GM18867 (cell line): ENCODE data around the gene GZMH.
"Not testable (repeated sequence)": the region's sequence is repeated elsewhere in the genome, so short reads cannot be mapped to it uniquely, and the experiment has no call there.

Experiments used
- ATAC-seq: cut with Tn5 transposase; IDR thresholded peaks from one replicate; pipeline ENCODE4 v1.9.1; 2021; ENCODE audit warnings: mild to moderate bottlenecking, moderate library complexity; ENCODE audit not compliant: unreplicated experiment

The GZMH gene, protein sequence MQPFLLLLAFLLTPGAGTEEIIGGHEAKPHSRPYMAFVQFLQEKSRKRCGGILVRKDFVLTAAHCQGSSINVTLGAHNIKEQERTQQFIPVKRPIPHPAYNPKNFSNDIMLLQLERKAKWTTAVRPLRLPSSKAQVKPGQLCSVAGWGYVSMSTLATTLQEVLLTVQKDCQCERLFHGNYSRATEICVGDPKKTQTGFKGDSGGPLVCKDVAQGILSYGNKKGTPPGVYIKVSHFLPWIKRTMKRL

DNA sequence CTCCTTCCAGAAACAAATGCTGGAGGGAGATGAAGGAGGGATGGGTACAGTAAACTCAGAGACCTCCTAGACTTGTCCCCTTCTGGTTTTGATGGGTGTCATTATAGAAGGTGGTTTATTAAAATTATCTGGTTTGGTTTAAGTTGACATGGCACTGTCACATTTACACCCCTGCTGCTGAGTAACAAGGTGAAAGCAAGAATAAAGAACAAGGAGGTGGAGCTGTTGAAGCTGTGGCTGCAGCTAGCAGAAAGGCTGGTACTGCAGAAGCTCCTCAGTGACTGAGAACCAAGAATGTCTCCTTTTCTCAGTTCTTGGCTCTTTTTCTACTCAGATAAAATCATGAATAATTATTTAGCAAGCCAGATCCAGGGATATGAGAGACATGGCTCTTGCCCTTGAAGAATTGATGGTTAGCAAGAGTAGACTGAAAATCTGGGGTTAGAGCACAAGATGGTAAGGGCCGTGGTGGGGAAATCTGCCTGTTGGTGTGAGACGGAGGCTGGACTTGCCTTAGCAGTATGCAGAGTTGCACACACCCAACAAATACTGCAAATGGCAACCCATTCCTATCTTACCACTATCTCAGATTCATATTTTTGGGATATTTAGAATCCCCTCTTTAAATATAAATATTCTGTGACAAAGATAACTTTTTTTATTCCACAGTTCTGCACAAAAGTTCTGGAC lies at the start of gene GZMH:
GZMH (minus strand) TSS at position 31 of the 690 bp plus-strand sequence. CDS start 72 bp downstream, outside the sequence.
- peak; percentile 77 for ATAC-seq

DNA sequence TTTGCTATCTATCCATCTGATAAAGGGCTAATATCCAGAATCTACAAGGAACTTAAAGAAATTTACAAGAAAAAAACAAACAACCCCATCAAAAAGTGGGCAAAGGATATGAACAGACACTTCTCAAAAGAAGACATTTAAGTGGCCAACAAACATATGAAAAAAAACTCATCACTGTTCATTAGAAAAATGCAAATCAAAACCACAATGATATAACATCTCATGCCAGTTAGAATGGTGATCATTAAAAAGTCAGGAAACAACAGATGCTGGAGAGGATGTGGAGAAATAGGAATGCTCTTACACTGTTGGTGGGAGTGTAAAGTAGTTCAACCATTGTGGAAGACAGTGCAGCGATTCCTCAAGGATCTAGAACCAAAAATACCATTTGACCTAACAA lies 38.9 kb upstream of the GZMH start:
- not testable (repeated sequence) for ATAC-seq

DNA sequence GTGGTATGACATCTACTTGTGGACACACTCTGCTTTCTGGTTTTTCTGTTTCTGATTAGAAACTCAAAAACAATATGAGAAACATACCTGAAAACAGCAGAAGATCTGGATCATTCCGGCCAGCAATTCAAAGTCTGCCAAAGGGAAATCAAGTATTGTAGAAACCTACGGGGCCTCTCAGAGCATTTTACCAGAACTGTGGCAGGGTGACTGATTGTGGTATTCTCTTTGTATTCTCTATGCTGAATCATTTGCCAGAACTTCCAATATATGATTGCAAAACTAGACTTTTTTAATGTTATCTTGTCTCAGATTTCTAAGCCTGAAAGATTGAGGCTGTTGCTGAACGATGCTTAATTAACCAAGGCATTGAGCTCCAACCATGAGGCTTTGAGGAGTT lies 30.4 kb upstream of the GZMH start:
- no peak for ATAC-seq

DNA sequence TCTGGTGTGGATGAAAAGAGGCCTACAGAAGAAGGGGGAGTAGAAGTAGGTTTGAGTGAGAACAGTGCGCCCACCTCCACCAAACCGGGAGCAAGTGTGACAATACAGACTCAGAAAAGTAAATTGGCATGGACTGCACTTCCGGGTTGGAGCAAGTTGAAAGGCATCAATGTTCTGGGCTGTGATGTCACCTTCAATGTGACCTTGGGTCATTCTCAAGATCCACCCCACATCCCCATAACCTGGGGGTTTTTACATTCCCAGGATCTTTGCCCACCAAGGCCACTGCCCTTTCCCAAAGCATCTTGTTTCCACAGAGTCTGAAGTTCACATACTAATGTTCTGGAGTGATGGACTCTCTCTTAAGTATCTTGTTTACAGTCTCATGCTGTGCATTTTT lies 29.8 kb upstream of the GZMH start:
- ATAC-seq, result no peak

DNA sequence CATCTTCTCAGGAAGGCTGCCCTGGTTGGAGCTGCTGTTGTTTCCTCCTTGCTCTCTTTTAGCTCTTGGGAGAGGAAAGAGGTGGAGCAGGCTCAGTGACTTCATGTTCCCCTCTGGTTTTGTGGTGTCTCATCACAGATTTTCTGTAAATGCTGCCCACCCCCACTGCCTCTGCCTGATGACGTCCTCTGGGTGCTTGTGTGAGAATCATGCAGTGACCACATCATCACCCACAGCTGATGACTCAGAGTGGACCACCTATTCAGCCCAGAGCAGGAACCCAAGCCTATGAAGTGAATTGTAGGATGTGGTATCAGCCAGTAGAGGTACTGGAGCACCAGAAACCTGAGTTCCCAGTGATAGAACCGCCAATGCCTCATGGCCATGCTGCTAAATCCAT lies 24.7 kb upstream of the GZMH start, which contains the start of gene GZMB:
GZMB (minus strand) TSS at position 33 of the 400 bp plus-strand sequence; CDS start at position 3, 30 bp downstream.
- peak; percentile 53 for ATAC-seq

DNA sequence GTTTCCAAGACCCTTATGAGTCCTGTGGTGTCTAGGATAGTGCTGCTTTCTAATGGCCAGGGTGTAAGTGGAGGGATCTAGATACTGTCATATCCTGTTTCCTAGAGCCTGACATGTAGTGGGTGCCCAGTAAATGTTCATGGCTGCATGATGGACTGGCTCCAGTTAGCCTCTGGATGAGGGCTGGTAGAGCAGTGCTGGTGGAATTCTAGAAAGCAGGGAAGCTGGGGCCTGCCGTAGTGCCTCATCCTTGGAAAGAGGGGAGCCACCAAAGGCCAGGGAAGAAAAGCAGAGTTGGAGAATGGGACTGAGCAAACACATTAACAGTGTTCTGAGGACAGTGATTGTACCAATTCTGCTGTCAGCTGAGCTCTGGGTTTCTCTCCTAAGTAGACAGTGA lies 23.9 kb upstream of the GZMH start:
- ATAC-seq, result no peak

DNA sequence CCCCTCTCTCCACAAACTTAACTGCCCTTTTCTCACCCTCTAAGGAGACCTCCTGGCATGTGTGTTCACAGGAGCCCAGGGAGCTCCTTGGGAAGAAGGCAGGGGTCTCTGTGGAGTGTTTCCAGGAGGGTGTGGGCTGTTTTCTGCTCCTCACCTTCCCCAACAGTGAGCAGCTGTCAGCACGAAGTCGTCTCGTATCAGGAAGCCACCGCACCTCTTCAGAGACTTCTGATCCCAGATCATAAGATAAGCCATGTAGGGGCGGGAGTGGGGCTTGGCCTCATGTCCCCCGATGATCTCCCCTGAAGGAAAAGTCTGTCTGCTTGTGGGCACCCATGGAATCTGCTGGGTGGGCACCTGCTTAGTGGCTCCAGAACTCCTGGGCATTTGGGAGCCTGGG lies 23.3 kb upstream of the GZMH start:
- ATAC-seq, result no peak

DNA sequence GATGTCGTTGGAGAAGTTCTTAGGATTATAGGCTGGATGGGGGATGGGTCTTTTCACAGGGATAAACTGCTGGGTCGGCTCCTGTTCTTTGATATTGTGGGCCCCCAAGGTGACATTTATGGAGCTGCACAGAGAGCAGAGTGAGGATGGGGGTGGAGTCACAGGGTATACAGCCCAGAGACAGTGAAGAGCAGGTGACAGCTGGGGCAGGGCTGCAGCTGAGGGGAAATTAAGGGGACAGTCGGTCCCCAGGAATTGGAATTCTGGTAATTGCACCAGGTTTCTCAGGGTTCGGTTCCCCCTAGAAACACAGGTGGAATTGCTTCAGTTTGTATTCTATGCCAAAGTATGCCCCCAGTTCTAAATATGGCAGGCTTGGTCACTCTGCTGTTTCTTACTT lies 22.9 kb upstream of the GZMH start:
- ATAC-seq, result no peak

DNA sequence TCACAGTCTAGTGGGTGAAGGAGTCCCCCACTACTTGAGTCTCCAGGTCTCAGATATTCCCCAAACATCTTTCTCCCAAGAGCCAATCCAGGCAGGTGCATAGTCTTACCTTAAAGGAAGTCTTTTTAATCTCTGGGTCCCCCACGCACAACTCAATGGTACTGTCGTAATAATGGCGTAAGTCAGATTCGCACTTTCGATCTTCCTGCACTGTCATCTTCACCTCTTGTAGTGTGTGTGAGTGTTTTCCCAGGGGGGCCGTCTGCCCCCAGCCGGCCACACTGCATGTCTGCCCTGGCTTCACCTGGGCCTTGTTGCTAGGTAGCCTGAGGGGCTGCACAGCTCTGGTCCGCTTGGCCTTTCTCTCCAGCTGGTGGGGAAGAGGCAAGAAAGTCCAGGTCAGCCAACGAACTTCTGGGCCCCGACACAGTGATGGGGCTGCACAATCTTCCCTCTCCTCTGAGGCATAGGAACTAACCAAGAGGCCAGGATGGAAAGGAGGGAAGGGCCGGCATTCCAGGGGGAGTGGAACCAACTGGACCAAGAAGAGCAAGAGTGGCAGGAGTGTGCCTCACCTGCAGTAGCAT lies 22.4 kb upstream of the GZMH start:
- no peak for ATAC-seq

DNA sequence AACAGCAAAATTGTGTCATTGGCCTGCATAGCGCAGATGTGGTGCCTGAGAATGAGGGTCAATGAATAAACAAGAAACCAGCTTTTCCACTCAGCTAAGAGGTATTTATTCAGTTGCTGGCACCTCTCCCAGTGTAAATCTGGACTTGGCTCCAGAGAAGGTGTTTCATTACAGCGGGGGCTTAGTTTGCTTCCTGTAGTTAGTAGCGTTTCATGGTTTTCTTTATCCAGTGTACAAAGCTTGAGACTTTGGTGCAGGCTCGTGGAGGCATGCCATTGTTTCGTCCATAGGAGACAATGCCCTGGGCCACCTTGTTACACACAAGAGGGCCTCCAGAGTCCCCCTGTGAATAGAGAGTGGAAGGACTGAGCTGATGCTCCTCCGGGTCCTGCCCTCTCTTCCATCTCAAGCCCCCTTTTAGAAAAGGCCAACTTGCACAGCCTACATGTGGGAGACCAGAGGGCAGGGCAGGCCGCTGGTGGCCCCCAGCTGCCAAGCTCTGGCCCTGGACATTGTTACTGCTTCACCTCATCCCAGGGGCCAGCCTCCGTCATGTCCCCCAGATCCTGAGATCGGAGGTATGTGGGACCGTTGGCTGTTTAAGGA lies 21.5 kb upstream of the GZMH start:
- no peak for ATAC-seq

DNA sequence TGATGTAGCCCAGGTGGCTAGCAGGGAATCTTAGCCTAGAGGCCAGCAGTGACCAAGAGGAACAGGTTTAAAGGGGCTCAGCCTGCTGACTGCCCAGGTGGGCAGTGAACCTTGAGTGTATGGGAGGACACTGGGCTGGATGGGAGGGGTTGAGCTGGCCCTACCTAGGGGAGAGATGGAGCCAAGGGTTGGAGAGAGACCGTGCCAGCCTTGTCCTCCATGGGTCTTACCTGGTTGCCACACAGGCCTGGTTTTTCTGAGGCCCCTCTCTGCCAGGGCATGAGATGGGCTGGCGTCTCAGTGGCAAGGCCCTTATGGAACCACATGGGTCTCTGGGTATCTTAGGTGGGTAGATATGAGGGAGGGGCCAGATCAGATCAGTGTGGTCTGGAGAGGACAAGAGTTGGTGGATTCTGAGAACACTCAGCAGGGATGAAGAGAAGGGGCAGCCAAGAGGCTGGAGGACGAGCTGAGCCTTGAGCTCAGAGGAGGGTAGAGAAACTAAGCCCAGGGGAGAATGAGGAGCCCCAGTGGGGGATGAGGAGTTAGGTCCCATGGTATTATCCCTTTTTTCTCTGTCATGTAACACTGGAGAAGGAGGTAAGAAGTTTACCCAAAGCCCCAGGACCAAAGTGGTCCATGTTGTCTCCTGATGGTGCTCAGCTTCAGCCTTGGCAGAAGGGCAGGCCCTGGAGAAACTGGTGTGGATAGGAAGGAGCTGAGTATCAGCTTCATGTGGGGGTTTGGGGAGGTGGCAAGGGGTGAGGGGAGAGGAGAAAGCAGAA lies 20.8 kb upstream of the GZMH start:
- ATAC-seq, result no peak

DNA sequence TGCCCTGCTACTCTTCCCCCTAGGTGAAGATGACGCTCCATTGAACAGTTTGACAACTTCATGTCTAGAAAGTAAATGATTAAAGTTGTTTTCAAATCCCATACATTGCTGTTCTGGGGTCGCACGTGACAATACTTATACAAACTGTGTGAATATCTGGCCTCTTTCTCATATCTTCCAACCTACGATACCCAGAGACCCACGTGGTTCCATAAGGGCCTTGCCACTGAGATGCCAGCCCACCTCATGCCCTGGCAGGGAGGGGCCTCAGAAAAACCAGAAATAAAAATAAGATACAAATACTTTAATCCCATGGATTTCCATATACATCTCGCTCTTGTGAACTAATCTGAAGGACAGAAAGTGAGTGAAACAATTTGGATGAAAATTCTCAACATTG lies 20.0 kb upstream of the GZMH start:
- no peak for ATAC-seq

DNA sequence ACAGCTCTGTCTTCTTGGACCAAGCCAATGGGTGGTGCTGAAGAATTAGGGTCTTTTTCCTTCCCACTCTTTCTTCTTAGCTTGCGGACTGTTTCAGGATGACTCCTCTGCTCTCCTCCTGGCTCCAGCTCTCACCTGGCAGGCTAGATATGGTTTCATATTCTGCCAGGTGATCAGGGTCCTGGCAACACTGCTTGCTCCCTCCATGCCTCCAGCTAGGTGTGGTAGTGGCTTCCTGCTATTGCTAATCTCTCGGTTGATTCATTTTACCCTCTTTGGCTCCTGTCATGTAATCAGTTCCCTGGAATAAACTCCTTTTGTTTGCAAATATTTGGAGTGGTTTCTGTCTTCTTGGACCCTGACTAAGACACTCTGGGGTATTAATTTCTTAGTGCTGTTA lies 4.3 kb upstream of the GZMH start:
- ATAC-seq, result no peak

DNA sequence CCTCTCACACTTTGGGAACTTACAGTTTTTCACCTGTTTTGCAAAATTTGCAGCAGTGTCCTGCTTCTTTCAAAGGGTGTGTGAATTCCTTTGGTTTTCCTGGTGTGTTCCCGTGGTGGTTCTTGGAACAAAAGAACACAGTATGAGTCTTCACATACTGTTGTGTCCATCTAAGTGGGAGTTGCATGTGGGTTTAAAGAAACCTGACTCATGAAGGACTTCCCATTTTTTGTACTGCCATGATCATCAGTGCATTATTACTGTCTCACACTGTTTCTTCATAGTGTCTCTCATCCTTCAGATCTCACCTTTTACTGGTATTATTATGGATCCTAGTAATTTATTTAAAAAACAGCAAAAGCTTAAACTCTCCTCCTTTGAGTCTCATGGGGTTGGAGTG lies 3.8 kb upstream of the GZMH start:
- no peak for ATAC-seq

DNA sequence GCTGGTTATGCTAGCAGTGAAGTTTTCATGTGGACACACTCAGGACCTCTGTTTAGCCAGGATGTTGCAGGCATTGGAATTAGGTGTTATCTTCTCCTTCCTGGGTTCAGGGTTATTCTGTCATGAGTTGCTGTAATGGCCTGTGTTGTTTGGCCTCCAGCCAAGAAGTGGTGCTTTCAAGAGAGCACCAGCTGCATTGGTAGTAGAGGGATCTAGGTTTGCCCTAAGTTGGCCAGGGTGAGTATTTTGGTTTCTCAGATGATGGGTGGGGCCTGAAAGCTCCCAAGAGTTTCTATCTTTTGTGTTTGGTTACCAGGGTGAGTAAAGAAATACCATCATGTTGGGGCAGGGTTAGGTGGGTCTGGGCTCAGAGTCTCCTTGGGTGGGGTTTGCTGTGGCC lies 2.7 kb upstream of the GZMH start:
- peak; percentile 42 for ATAC-seq

DNA sequence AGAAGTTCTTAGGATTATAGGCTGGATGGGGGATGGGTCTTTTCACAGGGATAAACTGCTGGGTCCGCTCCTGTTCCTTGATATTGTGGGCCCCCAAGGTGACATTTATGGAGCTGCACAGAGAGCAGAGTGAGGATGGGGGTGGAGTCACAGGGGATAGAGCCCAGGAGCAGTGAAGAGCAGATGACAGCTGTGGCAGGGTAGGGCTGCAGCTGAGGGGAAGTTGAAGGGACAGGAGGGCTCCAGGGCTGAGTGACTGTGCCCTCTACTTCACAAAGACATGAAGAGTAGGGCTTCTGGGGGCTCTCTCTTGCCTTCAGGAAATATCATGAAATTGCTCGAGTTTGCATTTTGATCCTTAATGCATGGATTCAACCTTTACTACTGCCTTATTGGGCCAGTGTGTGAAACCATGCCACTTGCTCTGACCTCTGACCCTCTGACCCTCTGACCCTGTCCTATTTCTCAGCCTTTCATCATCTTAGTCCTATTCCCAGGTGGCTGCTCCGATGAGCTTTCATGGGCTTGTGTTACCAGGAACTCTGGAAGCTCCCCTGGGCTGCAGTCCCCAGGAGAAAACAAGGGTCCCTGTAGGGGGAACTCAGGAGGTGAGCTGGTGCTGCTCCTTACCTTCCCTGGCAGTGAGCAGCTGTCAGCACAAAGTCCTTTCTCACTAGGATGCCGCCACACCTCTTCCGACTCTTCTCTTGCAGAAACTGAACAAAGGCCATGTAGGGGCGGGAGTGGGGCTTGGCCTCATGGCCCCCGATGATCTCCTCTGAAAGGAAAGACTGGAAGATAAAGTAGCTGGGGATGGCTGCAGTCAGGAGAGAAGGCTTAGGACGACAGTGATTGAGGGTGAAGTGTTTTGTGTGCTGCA lies 1.6 kb downstream of the GZMH start:
- ATAC-seq, result no peak

DNA sequence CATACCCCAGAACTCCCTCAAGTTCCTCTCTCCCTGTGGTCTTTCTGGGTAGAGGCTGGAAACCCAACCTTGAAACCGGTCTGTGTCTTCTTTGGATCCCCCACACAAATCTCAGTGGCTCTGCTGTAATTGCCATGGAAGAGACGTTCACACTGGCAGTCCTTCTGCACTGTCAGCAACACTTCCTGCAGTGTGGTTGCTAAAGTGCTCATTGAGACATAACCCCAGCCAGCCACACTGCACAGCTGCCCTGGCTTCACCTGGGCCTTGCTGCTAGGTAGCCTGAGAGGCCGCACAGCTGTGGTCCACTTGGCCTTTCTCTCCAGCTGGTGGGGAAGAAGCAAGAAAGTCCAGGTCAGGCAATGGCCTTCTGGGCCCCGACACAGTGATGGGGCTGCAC lies 2.4 kb downstream of the GZMH start:
- ATAC-seq, result no peak

DNA sequence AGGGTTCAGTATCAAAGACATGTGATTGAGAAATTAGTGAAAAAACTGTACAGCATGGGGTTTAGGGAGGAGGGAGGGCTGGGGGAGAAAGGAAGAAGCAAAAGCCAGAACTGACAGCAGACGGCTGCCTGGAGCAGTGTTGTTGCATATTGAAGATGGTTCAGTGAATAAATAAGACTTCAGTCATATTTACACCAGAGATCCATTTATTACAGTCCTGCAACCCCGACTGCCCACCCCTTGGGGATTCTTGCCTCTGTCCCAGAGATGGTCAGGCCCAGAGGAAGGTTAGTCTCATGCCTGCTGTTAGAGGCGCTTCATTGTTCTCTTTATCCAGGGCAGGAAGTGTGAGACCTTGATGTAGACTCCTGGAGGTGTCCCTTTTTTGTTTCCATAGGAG lies 3.2 kb downstream of the GZMH start:
- no peak for ATAC-seq

DNA sequence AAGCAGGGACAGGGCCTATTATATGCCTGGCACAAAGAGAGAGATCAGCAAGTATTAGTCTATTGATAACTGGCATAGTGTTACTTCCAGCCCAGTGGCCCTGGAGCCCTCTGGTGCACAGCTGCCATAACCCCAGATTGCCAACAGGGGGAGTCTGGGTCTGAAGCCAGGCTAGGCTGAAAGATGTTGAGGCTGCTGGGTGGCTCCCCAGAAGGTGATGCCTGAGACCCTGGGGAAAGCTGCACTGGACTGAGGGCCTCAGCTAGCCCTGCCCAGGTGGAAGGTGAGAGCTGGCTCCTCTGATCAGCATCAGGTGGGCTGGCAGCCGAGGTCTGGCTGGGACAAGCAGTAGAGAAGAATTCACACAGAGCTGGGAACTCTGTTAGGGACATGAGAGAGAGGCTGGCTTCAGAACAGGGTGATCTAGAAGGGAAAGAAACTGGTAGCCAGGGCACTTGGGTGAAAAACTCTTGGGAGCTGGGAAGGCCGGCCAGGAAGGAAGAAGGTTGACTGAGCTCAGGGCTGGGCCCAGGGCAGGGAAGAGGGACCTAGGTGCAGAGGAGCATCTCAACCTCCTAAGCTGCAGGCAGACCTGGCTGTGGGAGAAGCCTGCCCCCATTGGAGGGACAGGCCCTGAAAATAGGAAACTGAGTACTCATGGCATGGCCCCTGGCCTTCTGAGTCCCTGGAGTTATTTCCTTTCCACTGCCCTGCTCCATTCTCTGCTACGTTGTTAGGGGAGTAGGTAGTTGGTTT lies 3.9 kb downstream of the GZMH start:
- ATAC-seq, result peak; percentile 86
